Measurements from ENCODE around the gene SSC4D.
"Not testable (repeated sequence)": the region's sequence is repeated elsewhere in the genome, so short reads cannot be mapped to it uniquely, and the experiment has no call there.

DNA sequence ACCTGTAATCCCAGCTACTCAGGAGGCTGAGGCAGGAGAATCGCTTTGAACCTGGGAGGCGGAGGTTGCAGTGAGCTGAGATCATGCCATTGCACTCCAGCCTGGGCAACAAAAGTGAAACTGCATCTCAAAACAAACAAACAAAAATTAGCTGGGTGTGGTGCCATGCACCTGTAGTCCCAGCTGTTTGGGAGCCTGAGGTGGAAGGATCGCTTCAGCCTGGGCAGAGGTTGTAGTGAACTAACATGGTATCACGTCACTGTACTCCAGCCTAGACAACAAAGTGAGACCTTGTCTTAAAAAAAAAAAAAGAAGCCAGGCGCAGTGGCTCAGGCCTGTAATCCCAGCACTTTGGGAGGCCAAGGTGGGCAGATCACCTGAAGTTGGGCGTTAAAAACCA lies 21.7 kb downstream of the SSC4D start:
- TF ChIP-seq, protein P1, sequence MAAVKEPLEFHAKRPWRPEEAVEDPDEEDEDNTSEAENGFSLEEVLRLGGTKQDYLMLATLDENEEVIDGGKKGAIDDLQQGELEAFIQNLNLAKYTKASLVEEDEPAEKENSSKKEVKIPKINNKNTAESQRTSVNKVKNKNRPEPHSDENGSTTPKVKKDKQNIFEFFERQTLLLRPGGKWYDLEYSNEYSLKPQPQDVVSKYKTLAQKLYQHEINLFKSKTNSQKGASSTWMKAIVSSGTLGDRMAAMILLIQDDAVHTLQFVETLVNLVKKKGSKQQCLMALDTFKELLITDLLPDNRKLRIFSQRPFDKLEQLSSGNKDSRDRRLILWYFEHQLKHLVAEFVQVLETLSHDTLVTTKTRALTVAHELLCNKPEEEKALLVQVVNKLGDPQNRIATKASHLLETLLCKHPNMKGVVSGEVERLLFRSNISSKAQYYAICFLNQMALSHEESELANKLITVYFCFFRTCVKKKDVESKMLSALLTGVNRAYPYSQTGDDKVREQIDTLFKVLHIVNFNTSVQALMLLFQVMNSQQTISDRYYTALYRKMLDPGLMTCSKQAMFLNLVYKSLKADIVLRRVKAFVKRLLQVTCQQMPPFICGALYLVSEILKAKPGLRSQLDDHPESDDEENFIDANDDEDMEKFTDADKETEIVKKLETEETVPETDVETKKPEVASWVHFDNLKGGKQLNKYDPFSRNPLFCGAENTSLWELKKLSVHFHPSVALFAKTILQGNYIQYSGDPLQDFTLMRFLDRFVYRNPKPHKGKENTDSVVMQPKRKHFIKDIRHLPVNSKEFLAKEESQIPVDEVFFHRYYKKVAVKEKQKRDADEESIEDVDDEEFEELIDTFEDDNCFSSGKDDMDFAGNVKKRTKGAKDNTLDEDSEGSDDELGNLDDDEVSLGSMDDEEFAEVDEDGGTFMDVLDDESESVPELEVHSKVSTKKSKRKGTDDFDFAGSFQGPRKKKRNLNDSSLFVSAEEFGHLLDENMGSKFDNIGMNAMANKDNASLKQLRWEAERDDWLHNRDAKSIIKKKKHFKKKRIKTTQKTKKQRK (IDR thresholded peaks at IDR 0.05; ENCODE audit: borderline replicate concordance, low read depth, low read length), result not testable (repeated sequence)
- TF ChIP-seq POLR2AphosphoS5 (IDR thresholded peaks at IDR 0.05; ENCODE audit: control insufficient read depth, insufficient read depth, low read depth, low read length); SNRNP70 (optimal IDR thresholded peaks at IDR 0.05; ENCODE audit: low read depth, low read length): not testable (repeated sequence)
- TF ChIP-seq, protein P2, sequence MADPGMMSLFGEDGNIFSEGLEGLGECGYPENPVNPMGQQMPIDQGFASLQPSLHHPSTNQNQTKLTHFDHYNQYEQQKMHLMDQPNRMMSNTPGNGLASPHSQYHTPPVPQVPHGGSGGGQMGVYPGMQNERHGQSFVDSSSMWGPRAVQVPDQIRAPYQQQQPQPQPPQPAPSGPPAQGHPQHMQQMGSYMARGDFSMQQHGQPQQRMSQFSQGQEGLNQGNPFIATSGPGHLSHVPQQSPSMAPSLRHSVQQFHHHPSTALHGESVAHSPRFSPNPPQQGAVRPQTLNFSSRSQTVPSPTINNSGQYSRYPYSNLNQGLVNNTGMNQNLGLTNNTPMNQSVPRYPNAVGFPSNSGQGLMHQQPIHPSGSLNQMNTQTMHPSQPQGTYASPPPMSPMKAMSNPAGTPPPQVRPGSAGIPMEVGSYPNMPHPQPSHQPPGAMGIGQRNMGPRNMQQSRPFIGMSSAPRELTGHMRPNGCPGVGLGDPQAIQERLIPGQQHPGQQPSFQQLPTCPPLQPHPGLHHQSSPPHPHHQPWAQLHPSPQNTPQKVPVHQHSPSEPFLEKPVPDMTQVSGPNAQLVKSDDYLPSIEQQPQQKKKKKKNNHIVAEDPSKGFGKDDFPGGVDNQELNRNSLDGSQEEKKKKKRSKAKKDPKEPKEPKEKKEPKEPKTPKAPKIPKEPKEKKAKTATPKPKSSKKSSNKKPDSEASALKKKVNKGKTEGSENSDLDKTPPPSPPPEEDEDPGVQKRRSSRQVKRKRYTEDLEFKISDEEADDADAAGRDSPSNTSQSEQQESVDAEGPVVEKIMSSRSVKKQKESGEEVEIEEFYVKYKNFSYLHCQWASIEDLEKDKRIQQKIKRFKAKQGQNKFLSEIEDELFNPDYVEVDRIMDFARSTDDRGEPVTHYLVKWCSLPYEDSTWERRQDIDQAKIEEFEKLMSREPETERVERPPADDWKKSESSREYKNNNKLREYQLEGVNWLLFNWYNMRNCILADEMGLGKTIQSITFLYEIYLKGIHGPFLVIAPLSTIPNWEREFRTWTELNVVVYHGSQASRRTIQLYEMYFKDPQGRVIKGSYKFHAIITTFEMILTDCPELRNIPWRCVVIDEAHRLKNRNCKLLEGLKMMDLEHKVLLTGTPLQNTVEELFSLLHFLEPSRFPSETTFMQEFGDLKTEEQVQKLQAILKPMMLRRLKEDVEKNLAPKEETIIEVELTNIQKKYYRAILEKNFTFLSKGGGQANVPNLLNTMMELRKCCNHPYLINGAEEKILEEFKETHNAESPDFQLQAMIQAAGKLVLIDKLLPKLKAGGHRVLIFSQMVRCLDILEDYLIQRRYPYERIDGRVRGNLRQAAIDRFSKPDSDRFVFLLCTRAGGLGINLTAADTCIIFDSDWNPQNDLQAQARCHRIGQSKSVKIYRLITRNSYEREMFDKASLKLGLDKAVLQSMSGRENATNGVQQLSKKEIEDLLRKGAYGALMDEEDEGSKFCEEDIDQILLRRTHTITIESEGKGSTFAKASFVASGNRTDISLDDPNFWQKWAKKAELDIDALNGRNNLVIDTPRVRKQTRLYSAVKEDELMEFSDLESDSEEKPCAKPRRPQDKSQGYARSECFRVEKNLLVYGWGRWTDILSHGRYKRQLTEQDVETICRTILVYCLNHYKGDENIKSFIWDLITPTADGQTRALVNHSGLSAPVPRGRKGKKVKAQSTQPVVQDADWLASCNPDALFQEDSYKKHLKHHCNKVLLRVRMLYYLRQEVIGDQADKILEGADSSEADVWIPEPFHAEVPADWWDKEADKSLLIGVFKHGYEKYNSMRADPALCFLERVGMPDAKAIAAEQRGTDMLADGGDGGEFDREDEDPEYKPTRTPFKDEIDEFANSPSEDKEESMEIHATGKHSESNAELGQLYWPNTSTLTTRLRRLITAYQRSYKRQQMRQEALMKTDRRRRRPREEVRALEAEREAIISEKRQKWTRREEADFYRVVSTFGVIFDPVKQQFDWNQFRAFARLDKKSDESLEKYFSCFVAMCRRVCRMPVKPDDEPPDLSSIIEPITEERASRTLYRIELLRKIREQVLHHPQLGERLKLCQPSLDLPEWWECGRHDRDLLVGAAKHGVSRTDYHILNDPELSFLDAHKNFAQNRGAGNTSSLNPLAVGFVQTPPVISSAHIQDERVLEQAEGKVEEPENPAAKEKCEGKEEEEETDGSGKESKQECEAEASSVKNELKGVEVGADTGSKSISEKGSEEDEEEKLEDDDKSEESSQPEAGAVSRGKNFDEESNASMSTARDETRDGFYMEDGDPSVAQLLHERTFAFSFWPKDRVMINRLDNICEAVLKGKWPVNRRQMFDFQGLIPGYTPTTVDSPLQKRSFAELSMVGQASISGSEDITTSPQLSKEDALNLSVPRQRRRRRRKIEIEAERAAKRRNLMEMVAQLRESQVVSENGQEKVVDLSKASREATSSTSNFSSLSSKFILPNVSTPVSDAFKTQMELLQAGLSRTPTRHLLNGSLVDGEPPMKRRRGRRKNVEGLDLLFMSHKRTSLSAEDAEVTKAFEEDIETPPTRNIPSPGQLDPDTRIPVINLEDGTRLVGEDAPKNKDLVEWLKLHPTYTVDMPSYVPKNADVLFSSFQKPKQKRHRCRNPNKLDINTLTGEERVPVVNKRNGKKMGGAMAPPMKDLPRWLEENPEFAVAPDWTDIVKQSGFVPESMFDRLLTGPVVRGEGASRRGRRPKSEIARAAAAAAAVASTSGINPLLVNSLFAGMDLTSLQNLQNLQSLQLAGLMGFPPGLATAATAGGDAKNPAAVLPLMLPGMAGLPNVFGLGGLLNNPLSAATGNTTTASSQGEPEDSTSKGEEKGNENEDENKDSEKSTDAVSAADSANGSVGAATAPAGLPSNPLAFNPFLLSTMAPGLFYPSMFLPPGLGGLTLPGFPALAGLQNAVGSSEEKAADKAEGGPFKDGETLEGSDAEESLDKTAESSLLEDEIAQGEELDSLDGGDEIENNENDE (IDR thresholded peaks at IDR 0.05; ENCODE audit: low read depth, low read length), result not testable (repeated sequence)

Data from K562 (cell line).